Measurements from ENCODE around the gene HES7. TPM values are rescaled to one million over a fixed set of nuclear protein-coding genes. Genes with fewer than 3 reads are reported as not detected.

Gene HES7
- total RNA-seq, 1 experiment from 2014 or later = not detected

DNA sequence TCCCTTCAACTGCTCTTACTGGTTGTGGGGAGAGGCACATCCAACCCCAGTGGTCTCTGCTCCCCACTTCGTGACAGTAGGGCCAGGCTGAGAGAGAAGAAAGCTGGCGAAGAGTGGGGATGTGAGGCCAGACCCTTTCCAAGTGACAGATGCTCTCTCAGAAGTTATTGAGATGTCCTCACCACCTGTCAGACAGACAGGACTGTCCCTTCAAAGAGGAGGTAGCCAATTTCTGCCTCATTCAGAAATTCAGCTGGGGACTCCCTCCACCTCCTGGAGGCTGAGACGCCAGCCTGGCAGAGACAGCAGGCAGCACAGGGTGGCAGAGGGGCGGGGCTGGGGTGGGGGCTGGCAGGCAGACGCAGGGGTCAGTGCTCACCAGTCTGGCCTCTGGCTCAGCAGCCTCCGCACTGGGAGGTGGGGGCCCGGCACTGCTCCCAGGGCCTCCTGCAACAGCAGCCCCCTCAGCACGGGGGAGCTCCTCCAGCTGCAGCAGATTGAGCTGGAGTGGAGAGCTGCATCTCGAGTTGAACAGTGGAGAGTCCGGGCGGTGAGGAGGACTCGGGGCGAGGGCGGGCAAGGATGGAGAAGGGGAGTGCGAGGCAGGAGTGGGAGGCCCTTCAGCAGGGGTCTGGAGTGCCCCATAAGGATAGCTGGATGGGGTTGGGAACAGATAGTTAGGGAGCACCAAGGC, 19.1 kb upstream of the HES7 start:
- no peak overlapping the region for H3K4me3 ChIP-seq
- no peak overlapping the region for H3K27ac ChIP-seq
- peak in 1 of 2 experiments; percentile 41 for DNase-seq (ENCODE audit: low read depth in 1 of 2, low spot score in 2 of 2)
- H3K9me3 ChIP-seq (replicated peaks) = no peaks in the 10 kb centered on the region
- peaks cover 3% of the 10 kb centered on the region; the same call in 1 of the 2 replicates for H3K4me1 ChIP-seq (replicated peaks)
- H3K36me3 ChIP-seq = peaks cover 54% of the 10 kb centered on the region
- H3K27me3 ChIP-seq (replicated peaks) = no peaks in the 10 kb centered on the region

DNA sequence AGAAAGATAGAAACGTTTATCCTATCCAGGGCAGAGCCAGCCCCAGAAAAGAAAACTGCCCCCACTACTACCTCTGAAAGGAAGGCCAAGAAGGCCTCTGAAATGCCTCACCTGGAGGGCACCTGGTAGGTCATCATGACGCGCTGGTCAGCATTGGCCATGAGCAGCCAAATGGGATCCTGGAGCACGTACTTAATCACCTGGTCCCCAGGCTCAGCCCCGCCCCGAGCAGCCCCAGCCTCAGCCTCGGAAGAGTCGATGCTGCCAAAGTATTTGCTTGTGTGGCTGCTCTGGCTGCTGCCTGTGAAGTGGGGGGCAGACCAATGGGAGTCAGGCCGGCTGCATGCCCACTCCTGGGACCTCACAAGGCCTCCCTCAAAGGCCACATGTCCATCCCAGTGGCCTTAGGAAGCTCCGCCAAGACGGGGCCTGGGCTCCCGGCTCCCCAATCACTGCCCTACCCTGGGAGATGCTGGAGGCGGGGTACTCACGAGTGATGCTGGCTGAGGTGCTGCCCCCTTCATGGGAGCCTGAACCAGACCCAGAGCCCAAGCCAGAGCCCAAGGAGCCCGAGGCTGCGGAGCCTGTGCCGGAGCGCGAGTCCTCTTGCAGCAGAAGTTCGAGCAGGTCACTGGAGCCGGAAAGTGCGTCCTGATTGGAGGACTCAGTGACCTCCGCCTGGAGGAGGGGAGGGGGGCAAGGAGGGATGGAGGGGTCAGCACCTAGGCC, 18.4 kb upstream of the HES7 start:
- no peak overlapping the region for H3K27ac ChIP-seq
- no peaks in the 10 kb centered on the region for H3K27me3 ChIP-seq (replicated peaks)
- no peak overlapping the region for H3K4me3 ChIP-seq
- H3K9me3 ChIP-seq (replicated peaks) = no peaks in the 10 kb centered on the region
- H3K36me3 ChIP-seq = peaks cover 46% of the 10 kb centered on the region
- H3K4me1 ChIP-seq (replicated peaks) = peaks cover 7% of the 10 kb centered on the region
- DNase-seq (ENCODE audit: low read depth in 1 of 2, low spot score in 2 of 2) = peak in 1 of 2 experiments; percentile 36

DNA sequence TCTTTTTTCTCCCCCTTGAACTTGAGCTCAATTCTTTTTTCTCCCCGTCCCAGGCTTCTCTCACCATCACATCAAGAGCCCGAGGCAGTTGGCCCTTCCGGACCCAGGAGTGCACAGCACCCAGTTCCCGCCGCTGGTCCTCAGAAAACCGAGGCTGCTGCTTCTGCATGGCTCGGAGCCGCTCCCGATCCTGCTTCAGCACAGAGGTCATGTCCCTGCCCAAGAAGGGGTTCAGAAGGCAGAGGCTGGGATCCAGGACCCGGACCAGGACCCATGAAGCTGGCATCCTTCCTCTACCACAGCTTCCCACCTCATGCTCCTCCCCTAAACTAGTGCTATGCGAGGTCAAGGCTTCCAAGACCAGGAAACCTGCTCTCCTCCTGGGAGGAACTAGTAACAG, 17.8 kb upstream of the HES7 start:
- Histone ChIP-seq H3K4me3 (no peak overlapping the region), H3K27me3 (replicated peaks) (no peaks in the 10 kb centered on the region), H3K27ac (no peak overlapping the region), H3K4me1 (replicated peaks) (peaks cover 7% of the 10 kb centered on the region), H3K36me3 (peaks cover 41% of the 10 kb centered on the region), H3K9me3 (replicated peaks) (no peaks in the 10 kb centered on the region)
- DNase-seq (ENCODE audit: low read depth in 1 of 2, low spot score in 2 of 2) = no peak

DNA sequence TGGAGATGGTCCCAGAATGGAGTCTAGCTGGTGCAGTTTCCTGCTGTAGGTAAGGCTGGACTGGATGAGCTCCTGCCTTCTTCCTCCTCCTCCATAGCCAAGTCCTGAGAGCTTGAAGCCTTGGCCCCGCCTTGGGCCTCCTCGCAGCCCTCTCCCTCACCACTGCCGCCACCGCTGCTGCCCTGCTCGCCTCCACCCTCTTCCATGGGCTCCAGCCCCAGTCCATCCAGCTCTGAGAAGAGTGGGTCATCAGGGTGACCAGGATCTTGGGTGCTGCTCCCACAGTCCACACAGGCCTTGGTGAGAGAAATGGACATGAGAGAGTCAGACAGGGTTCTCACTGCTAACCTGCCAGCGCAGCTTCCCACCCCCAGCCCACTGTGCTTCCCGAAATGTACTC, 17.1 kb upstream of the HES7 start:
- no peak overlapping the region for H3K27ac ChIP-seq
- no peaks in the 10 kb centered on the region for H3K9me3 ChIP-seq (replicated peaks)
- no peaks in the 10 kb centered on the region for H3K27me3 ChIP-seq (replicated peaks)
- H3K36me3 ChIP-seq = peaks cover 34% of the 10 kb centered on the region
- H3K4me3 ChIP-seq = no peak overlapping the region
- DNase-seq (ENCODE audit: low read depth in 1 of 2, low spot score in 2 of 2) = no peak
- peaks cover 7% of the 10 kb centered on the region for H3K4me1 ChIP-seq (replicated peaks)

DNA sequence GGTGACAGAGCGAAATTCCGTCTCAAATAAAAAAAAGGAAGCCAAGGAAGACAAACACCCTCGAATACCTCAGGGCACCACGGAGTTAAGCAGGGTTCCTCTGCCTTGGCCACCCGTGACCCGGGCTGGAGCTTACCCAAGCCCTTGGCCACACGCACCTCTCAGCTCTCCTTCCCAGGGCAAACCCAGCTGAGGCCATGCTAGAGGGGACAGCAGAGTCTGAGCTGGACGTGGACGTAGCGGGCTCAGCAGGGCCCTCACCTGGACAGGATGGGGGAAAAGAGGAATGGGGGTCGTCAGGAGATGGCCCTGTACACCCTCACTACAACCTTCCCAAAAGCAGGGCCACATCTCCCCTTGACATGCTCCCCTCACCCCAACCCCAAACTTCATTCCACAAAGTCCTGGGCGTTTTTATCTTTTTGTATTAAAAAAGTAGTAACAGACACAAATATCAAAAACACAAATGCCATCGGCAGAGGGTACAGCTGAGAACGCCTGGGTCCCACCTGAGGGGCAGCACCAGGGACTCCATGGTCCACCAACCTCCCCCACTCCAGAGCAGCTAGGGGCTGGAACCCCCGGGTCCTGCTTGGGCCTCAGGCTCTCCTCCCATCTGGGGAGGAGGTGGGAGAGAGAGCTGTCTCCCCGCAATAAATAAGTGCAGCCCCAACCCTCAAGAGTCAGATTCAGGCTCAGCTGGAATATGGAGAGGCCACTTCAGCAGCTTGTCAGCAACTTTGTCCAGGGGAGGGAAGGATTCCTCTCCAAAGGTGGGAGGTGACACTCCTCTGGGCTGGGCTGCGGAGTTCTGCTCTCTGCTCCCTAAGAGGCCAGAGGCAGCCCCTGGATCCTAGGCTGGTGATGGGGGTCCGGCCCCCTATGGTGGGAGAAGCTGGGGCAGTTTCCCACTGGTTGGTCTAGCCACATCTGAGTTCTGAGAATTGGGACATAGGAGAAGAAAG, 16.4 kb upstream of the HES7 start:
- Histone ChIP-seq H3K27ac (no peak overlapping the region), H3K9me3 (replicated peaks) (no peaks in the 10 kb centered on the region), H3K4me1 (replicated peaks) (peaks cover 7% of the 10 kb centered on the region), H3K36me3 (peaks cover 27% of the 10 kb centered on the region), H3K27me3 (replicated peaks) (no peaks in the 10 kb centered on the region), H3K4me3 (no peak overlapping the region)
- DNase-seq (ENCODE audit: low read depth in 1 of 2, low spot score in 2 of 2) = no peak

DNA sequence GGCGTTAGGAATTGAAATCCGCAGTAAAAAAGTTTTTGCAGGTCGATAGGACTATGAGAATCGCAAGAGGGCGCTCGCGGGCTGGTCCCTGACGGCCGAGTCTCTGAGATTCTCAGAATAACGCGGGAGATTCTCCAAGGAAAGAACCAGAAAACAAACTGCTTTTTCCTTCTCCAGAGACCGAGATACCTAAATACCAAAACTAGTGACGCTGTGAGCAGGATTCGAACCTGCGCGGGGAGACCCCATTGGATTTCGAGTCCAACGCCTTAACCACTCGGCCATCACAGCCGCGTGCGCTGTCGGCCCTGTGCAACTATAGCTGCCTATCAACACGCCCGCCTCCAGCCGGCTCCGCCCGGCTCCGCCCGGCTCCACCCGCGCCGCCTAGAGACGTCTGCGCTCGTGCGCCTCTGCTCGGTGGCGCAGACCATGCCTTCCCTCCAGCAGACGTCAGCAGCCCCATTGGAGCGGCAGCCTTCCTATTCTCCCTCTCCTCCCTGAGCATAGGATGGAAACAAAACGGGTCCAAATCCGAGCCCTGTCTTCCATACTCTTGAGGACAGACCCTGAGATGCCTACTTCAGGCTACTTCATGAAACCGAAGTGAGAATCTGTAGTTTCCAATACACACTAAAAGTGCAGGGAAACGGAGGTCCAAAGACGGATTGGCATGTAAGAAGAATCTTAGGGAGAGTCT, 14.9 kb upstream of the HES7 start:
- peak; percentile 94 to 99 for DNase-seq (ENCODE audit: low read depth in 1 of 2, low spot score in 2 of 2)
- Histone ChIP-seq H3K4me3 (peak overlapping the region; percentile 36), H3K27me3 (replicated peaks) (no peaks in the 10 kb centered on the region), H3K36me3 (peaks cover 20% of the 10 kb centered on the region), H3K27ac (peak overlapping the region; percentile 19), H3K9me3 (replicated peaks) (no peaks in the 10 kb centered on the region), H3K4me1 (replicated peaks) (peaks cover 12% of the 10 kb centered on the region)

DNA sequence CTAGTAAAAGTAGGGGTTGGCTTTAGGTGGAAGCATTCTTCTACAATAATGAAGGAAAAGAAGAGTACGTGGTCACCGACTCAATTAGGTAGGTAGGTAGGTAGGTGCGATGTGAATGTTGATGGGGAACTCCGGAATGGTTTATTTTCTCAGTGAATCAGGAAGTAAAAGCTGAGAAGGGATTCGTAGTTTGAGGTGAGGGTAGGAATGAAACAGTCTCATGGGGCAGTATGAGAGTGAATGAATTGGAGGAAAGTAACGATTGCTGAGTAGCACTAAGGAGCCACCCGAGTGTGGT, 14.4 kb upstream of the HES7 start:
- H3K4me3 ChIP-seq = peak overlapping the region; percentile 32
- no peaks in the 10 kb centered on the region for H3K9me3 ChIP-seq (replicated peaks)
- peaks cover 17% of the 10 kb centered on the region for H3K4me1 ChIP-seq (replicated peaks)
- DNase-seq (ENCODE audit: low read depth in 1 of 2, low spot score in 2 of 2) = no peak
- peak overlapping the region; percentile 6 for H3K27ac ChIP-seq
- H3K27me3 ChIP-seq (replicated peaks) = no peaks in the 10 kb centered on the region
- H3K36me3 ChIP-seq = peaks cover 20% of the 10 kb centered on the region

DNA sequence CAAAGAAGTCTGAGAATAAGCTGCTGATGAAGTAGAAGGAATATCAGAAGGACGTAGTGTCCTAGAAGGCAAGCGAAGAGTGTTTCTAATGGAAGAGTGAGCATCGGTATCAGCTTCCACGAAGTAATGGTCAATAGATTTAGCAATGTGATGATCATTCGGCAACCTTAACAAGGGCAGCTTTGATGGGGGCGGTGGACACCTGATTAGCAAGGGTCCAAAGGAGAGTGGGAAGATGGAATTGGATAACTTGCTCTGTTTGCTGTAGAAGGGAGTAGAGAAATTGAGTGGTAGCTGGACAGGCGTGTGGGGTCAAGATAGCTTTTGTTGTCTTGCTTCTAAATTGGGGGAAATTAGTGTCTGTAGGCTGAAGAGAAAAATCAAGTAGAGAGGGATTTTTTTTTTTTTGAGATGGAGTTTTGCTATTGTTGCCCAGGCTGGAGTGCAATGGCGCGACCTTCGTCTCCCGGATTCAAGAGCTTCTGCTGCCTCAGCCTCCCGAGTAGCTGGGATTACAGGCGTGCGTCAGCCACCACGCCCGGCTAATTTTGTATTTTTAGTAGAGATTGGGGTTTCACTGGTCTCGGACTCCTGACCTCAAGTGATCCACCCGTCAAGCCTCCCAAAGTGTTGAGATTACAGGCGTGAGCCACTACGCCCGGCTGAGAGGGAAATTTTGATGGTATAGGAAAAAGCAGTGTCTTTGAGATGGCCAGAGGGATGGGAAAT, 13.9 kb upstream of the HES7 start:
- Histone ChIP-seq H3K27ac (peak overlapping the region; percentile 6), H3K4me3 (peak overlapping the region; percentile 32), H3K9me3 (replicated peaks) (no peaks in the 10 kb centered on the region), H3K36me3 (peaks cover 20% of the 10 kb centered on the region), H3K4me1 (replicated peaks) (peaks cover 17% of the 10 kb centered on the region), H3K27me3 (replicated peaks) (no peaks in the 10 kb centered on the region)
- DNase-seq (ENCODE audit: low read depth in 1 of 2, low spot score in 2 of 2) = peak in 1 of 2 experiments; percentile 23

DNA sequence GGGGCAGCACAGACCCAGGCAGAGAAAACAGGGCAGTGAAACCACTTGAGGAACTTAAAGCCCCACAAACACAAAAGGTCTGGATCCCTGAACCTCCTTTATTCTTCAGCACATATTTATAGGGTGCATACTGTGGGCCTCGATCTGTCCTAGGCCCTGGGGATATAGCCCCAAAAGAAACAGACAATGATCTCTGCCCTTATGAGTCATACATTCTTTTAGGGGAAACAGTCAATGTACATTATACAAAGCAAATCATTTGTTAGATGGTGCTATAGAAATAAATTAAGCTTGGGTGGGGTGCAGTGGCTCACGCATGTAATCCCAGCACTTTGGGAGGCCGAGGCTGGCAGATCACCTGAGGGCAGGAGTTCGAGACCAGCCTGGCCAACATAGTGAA, 10.0 kb upstream of the HES7 start:
- H3K4me3 ChIP-seq = no peak overlapping the region
- H3K27ac ChIP-seq = no peak overlapping the region
- no peaks in the 10 kb centered on the region for H3K27me3 ChIP-seq (replicated peaks)
- no peaks in the 10 kb centered on the region for H3K9me3 ChIP-seq (replicated peaks)
- peaks cover 17% of the 10 kb centered on the region for H3K4me1 ChIP-seq (replicated peaks)
- no peaks in the 10 kb centered on the region for H3K36me3 ChIP-seq
- DNase-seq (ENCODE audit: low read depth in 1 of 2, low spot score in 2 of 2) = peak in 1 of 2 experiments; percentile 27

DNA sequence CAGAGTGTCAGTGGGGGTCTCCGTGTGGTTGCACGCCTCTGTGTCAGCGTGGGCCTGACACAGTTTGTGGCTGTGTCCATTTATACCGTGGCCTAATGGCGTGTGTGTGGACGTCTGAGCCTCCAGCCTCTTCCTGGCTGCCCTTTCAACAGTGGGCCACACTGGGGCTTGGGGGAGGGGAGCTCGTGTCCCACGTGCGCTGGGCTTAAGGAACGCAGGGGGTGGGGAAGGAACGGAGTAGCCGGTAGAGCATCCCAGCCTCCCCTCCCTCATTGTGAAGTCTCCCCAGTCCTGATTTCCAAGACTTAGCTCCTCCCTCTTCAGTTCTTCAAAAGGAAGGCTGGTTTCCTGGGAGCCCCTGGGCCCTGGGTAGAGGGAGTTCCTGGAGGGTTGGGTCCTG, 9.5 kb upstream of the HES7 start:
- Histone ChIP-seq H3K9me3 (replicated peaks) (no peaks in the 10 kb centered on the region), H3K4me1 (replicated peaks) (peaks cover 17% of the 10 kb centered on the region)

DNA sequence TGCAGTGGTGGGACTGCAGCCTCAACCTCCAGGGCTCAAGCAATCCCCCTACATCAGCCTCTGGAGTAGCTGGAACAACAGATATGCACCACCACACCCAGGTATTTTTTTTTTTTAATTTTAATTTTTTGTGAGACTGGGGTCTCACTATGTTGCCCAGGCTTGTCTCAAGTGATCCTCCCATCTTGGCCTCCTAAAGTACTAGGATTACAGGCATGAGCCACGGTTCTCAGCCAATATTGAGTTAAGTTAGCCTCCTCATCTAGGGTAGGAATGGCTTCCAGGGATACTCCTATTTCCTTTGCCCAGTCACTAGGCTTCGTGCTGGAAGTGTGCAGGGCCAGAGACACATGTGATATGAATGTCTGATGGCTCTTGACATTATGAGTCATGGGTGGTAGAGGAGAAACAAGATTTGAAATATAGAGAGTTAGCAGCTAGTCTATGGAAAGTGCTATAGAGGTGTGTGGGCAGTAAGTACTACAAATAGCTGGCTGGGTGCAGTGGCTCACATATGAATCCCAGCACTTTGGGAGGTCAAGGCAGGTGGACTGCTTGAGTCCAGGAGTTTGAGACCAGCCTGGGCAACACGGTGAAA, 8.0 kb upstream of the HES7 start:
- no peaks in the 10 kb centered on the region for H3K27me3 ChIP-seq (replicated peaks)
- H3K4me1 ChIP-seq (replicated peaks) = peaks cover 13% of the 10 kb centered on the region
- H3K4me3 ChIP-seq = no peak overlapping the region
- DNase-seq (ENCODE audit: low read depth in 1 of 2, low spot score in 2 of 2) = peak in 1 of 2 experiments; percentile 4
- no peaks in the 10 kb centered on the region for H3K9me3 ChIP-seq (replicated peaks)
- H3K27ac ChIP-seq = no peak overlapping the region
- H3K36me3 ChIP-seq = no peaks in the 10 kb centered on the region

More for the DNA sequence above, 9.5 kb upstream of the HES7 start:
- Histone ChIP-seq H3K27me3 (replicated peaks) (no peaks in the 10 kb centered on the region), H3K4me3 (no peak overlapping the region), H3K36me3 (no peaks in the 10 kb centered on the region), H3K27ac (no peak overlapping the region)
- no peak for DNase-seq (ENCODE audit: low read depth in 1 of 2, low spot score in 2 of 2)

DNA sequence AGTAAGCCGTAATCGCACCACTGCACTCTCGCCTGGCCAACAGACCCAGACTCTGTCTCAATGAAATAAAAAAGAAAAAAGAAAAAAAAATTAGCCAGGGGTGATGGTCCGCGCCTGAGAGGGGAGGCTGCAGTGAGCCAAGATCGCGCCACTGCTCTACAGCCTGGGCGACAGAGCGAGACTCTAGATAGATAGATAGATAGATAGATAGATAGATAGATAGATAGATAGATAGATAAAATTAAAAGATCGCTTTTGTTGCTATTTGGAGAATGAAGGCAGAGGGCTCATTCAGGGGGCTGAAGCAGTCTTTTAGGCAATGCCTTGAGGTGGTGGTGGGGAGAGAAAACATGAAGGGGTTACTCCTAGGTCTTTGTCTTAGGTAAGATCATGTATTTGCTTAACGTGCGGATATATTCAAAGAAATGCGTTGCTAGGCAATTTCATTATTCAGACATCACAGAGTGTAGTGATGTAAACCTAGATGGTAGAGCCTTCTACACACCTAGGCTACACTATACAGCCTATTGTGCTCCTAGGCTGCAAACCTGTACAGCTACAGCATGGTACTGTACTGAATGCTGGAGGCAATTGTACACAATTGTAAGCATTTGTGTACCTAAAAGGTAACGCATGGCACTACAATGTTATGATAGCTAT, 4.3 kb upstream of the HES7 start:
- Histone ChIP-seq H3K36me3 (no peaks in the 10 kb centered on the region), H3K27ac (no peak overlapping the region), H3K27me3 (replicated peaks) (peaks cover 22% of the 10 kb centered on the region), H3K9me3 (replicated peaks) (no peaks in the 10 kb centered on the region), H3K4me3 (no peak overlapping the region), H3K4me1 (replicated peaks) (peaks cover 29% of the 10 kb centered on the region)
- no peak for DNase-seq (ENCODE audit: low read depth in 1 of 2, low spot score in 2 of 2)

All from SJSA1 (cell line).